ENCODE results near the gene KMT2E.
A peak's percentile ranks its signal among the peaks of the same experiment; 100 is the strongest.

The KMT2E gene

GRCh38 chr7:105096306-105096705, 82.3 kb downstream of the KMT2E start:
- no peak for DNase-seq

GRCh38 chr7:105097619-105098018, 83.6 kb downstream of the KMT2E start:
- peak in 1 of 2 experiments; percentile 62 for DNase-seq

GRCh38 chr7:105098863-105099515, 85.0 kb downstream of the KMT2E start:
- DNase-seq = no peak

- no peak for DNase-seq
Observed at GRCh38 chr7:105101864-105102263, 87.9 kb downstream of the KMT2E start.

- DNase-seq = no peak
Observed at GRCh38 chr7:105102557-105103352, 88.8 kb downstream of the KMT2E start.

- no peak for DNase-seq
Observed at GRCh38 chr7:105105579-105105978, 91.6 kb downstream of the KMT2E start.

GRCh38 chr7:105106473-105106872, 92.5 kb downstream of the KMT2E start:
- DNase-seq = no peak

- DNase-seq = no peak
Observed at GRCh38 chr7:105107458-105107857, 93.5 kb downstream of the KMT2E start.

- no peak for DNase-seq
Observed at GRCh38 chr7:105112440-105113418, 98.7 kb downstream of the KMT2E start.

- DNase-seq = no peak
Observed at GRCh38 chr7:105118612-105119600, 104.9 kb downstream of the KMT2E start.

- no peak for DNase-seq
Observed at GRCh38 chr7:105122619-105123018, 108.6 kb downstream of the KMT2E start.

GRCh38 chr7:105125745-105126144, 111.7 kb downstream of the KMT2E start:
- DNase-seq = no peak

- DNase-seq = no peak
Observed at GRCh38 chr7:105126436-105126975, 112.5 kb downstream of the KMT2E start.

GRCh38 chr7:105127179-105127578, 113.2 kb downstream of the KMT2E start:
- no peak for DNase-seq

- DNase-seq = no peak
Observed at GRCh38 chr7:105130048-105130447, 116.0 kb downstream of the KMT2E start.

- DNase-seq = no peak
Observed at GRCh38 chr7:105130580-105130979, 116.6 kb downstream of the KMT2E start.

- DNase-seq = no peak
Observed at GRCh38 chr7:105131033-105131656, 117.1 kb downstream of the KMT2E start.

- DNase-seq = no peak
Observed at GRCh38 chr7:105131890-105132289, 117.9 kb downstream of the KMT2E start.

- no peak for DNase-seq
Observed at GRCh38 chr7:105132335-105132734, 118.3 kb downstream of the KMT2E start.

GRCh38 chr7:105132835-105133234, 118.8 kb downstream of the KMT2E start:
- no peak for DNase-seq

- no peak for DNase-seq
Observed at GRCh38 chr7:105133358-105133757, 119.4 kb downstream of the KMT2E start.

All from SW 1271 (cell line).